Activated CD8-positive, alpha-beta memory T cell treated with anti-CD3 and anti-CD28 coated beads for 24 hours (primary cell): ENCODE results near the gene SLX4IP.

Source experiments
- DNase-seq: peaks from one replicate; pipeline ENCODE4 v3.0.0-alpha.2; 2020

Gene SLX4IP

DNA sequence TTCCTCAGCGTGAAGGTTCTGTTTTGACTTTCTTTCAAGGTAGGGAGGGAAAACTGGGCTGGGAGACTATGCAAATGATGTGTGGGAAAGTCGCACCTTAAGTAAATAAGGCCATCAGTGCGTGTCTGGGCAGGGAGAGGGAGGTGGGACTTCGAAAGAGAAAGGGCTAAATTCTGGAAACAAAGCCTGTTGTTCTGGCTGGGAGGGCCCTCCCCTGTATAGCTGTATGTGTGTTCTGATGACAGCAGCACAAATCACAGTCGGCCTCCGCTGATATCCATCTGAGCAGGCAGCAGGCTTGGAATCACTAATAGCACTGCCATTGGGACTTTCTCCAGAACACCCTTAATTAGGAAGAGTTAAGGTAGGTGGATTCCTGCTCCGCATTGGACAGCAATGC, 219.5 kb downstream of the SLX4IP start:
- no peak for DNase-seq

- DNase-seq, result no peak
Measured at GRCh38 chr20:10655720-10656669, 220.9 kb downstream of the SLX4IP start.

- no peak for DNase-seq
Measured at GRCh38 chr20:10657453-10657852, 222.3 kb downstream of the SLX4IP start.

GRCh38 chr20:10658051-10658823, 223.1 kb downstream of the SLX4IP start:
- DNase-seq, result no peak

GRCh38 chr20:10658876-10659632, 223.9 kb downstream of the SLX4IP start:
- DNase-seq, result no peak

DNA sequence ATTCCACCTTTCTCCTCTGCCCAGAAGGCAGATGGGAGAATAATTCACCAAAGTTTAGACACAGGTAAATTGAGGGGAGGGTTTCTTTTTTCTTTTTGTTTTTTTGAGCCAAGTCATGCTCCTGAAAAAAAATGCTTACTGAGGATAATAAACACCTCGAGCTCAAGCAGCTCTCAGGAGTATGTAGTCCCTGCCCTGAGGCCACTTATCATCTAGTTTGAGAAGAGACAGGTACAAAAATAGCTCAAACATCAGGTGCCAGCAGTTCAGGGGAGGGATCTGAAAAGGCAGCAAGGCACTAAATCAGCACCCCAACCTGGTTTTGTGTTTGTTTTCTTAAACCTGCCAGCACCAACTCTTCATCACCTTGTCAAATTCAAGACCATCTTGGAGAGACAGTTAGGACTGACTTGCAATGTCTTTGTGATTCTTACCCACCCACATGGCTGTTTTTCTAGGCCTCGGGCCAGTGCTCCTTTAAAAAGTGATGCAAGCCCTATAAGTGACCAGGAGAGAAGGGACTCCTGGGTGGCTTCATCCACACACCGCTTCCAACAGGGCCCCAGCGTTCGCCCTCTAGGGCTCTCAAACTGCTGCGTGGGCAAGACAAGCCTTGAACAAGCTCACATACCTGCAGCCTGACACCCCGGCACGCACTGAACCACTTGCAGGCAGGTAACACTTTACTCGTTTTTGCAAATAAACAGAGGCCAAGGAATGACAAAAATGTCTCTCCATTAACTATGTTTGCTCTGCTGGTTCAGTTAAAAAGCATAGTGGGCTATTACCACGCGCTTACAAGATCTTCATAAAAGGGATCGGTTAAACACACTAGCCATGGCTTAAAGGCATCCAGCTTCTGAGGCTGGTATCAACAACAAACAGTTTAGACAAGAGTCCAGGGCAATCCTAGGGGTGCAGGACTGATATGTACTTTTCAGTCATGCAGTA, 224.8 kb downstream of the SLX4IP start:
- DNase-seq, result no peak

- DNase-seq, result no peak
Measured at GRCh38 chr20:10660661-10661060, 225.6 kb downstream of the SLX4IP start.

GRCh38 chr20:10661261-10661660, 226.2 kb downstream of the SLX4IP start:
- DNase-seq, result no peak

GRCh38 chr20:10662151-10662550, 227.0 kb downstream of the SLX4IP start:
- DNase-seq, result no peak

DNA sequence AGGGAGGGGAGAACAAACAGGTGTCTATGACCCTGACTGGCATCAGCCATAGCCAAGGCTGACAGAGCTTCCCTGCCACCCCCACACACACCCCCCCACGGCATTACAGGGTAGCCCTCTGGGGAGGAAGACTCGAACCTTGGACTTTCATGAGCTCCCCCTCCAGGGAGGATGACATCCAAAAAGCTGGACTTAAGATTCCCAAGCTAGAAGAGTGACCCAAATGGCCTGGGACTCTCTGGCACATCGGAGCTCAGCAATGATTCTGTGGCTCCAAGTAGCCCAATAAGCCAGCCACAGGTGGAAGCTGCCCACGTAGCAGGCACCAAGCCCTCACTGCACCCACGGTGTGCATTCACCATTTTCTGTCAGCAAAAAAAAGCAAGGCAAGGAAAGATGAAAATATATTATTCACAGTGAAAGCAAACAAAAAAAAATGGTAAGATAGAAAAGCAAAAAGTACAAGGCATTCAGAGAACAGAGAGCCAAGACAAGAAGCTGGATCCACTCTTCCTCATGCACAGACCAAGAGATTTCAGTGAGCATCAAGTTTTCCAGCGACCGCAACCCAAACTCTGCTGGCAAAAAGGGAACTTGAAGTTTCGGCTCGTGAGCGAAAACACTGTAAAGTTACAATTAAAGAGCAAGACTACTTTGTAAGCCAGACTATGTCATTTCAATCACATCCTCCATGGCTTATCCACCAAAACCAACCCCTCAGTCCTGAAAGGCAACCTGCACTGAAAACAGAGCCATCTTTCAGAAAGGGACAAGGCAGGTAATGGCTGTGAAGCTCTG, 227.8 kb downstream of the SLX4IP start:
- no peak for DNase-seq

GRCh38 chr20:10663756-10664155, 228.7 kb downstream of the SLX4IP start:
- no peak for DNase-seq

DNA sequence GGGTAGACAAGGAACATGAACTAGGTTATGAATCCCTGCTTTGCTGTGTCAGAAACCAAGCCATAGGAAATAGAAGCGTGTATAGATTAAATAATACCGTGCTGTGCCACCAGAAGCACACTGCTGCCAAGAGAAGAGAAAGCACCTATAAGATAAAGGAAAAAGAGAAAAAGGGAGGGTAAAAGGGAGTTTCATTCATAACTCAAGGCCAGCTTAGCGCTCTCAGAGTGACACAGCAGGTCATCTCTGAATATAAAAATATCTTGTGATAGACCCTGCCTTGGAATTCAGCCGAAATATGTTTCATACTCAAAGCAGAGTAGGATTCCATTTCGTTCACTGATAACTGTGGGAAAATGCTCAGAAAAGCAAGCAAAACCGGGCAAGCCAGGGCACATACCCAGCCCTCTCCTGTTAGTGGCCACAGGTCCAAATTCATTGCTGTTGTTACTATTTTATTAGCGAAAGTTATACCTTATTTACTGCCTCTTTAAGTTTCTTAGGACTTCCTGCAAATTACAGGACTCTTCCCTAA, 230.0 kb downstream of the SLX4IP start:
- DNase-seq, result no peak

DNA sequence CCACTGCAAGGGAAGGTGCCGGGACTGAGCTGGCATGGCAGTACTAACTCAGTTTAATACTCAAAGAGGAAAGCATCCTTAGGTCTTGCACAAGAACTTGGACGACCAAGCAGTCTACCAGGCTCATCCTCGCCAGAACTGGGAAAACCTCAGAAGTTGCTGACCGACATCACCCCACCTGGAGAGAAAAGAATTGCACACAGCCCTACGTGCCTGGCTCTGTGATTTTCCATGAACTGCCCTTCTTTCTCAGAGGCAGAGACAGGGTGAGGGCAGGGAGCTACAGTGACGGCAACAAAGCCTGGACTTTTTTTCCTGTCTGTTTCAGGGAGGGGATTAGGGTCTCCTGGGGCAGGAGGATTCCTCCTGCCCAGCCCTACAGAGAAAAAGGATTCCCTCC, 230.7 kb downstream of the SLX4IP start:
- no peak for DNase-seq

DNA sequence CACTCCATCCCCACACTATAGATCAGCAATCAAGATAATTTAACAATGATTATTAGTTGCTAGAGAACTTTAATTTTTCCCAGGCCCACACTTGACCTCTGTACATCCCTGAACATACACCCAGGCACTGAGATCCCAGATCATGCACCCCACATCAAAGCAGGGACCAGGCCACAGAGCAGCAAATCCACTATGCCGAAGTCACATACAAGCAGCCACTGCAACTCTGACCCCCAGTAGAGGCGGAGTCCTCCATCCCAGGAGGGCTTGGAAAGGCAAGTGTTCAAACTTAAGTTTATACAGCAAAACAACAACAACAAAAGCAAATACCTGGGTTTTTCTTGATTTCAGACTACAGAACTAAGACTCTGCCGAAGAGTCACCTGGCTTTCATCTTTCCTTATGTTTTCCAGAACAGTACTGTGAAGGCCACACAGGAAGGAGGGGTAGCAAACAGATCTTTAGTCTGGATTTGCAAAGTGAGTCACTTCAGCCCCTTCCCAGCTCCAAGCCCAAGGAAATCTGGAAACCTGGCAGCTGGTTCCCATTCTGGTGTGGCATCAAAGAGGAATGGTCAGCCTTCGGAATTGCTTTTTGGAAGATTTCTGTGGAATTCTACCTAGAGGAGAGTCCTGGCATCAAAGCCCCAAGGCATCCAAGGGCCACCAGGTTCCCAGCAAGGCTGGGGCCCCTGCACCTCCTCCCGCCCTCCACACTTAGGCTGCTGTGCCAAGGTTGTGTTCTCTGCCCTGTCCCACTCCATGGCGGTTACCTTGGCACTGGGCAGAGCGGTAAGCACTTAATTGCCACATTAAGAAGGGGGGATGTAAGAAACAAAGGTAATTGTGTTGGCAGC, 231.3 kb downstream of the SLX4IP start:
- no peak for DNase-seq

- no peak for DNase-seq
Measured at GRCh38 chr20:10667077-10667401, 231.9 kb downstream of the SLX4IP start.

DNA sequence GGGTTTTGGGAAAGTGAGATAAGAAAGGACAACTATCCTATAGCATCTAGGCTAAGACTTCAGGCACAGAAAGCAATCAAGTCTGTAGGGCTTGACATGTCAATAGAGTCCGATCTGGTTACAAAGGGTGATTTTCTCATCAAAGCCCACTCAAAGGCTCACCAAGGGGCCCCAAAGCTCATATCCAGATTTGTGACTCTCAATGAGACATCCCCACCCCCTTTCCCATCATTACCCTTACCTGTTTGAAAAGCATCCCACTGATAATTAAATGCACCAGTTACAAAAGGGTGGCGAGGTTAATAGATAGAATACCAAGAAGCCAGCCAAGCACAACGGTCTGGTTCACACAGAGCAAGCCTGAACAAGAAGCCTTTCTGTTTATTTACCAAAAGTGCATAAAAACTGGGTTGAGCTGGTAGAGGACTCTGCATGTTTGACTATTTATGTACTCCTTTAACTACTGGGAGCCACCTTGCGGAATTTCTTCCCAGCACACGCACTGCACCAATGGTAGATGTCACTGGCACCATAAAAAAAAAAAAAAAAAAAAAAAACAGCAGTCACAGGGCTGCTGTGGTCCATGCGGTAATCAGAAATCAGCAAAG, 232.6 kb downstream of the SLX4IP start:
- DNase-seq, result no peak

DNA sequence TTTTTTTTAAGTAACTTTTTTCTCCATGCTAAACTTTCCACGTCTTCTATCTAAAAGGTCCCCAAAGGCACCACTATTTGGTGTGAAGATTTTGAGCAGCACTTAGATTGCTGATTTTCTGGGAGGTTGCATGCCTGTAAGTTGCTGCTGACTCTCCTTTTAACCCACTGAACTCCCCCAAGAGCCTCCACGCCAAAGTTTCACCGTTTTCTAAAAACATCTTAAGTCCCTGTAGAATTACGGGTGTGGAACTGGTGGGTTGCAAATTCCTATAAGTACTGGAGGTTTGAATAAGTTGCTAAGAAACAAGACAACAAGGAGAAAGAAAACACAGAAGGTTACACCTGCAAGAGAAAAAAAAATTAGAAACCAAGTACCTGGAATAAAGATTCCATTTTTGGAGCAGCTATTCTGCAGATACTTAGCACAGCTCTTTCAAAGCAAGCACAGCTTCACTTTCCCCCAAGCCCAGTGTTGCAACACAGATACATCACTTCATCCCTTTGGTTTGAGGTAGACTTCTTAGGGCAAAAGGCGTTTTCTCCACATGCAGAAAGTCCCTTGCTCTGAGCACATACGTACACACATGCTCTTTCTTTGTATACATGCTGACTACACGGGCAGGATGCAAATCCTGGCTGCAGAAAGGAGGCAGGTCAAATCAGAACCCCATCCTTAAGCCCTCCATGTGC, 233.7 kb downstream of the SLX4IP start:
- no peak for DNase-seq

DNA sequence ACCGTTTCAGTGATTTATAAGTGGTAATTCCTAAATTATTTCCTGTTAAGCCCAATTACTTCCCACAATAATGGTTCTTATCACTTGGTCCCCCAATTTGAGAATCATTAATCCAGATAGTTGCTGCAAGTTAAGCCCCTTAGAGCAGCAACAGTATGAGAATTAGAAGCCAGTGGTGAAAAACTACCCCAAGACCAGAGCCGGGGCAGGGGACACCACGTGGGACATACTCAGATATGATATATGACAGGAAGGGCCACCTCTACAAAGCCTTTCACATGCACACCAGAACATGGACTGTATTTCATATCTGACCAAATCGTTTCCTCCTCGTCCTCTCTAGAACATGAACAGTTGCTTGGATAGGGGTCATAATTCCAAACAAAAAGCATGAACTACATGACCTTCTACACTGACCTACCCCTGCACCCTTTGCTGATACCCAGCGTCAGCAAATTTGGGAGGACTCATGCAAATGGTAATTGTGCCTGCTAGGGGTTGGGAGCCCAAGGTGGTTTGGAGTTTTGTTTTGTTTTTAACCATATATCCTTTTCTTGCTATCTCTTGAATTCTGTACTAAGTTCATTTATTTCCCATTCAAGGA, 234.8 kb downstream of the SLX4IP start:
- DNase-seq, result no peak
